GM19239 (cell line): Measurements from ENCODE around the gene ST3GAL3.
A peak's percentile ranks its signal among the peaks of the same experiment; 100 is the strongest.

Source experiments
- DNase-seq: peaks from one replicate; pipeline ENCODE4 v3.0.0; 2011; ENCODE audit warnings: low spot score; ENCODE audit not compliant: insufficient read length
- FAIRE-seq: peaks from 2 replicates; lab custom pipeline; 2011; peaks lifted over from hg19 to GRCh38; lab: Jason Lieb, UNC

ST3GAL3 gene

DNA sequence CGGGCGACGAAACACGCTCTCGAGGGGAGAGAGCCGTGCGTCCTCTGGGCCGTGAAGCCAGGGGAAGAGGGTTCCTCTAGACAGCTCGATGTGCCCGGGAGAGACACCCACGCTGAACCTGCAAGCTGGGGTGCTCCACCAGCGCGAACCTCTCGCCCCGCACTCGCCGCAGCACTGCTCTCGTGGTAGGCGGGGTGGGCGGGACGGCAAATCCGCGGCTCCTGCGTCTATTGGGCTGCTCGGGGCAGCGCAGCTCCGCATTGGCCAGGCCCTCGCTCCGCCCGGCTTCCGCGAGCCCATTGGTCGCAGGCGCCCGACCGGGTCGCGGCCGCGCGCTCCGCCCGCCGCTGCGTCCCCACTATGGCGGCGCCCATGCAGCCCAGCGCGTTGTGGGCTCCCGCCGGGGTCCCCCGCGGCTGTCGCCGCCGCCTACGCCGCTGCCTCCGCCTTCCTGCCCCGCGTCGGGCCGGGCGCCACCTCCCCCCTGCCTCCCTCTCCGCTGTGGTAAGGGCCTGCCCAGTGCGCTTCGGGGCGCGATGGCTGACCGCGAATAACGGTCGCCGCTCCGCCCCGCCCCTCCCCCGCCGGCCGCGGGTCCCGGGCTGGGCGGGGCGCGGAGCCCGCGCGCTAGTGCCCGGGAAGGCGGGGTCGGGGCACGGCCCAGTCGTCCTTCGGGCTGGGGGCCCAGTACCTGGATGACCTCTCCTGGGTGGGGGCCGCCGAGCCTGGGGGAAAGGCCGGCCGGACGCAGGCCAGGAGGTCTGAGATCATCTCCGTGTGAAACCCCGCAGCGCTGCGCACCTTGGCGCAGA, at the start of gene ST3GAL3:
ST3GAL3 (plus strand) TSS at position 347 of the 812 bp plus-strand sequence. CDS start 28,727 bp downstream, outside the sequence.
- DNase-seq, result peak; percentile 93
- FAIRE-seq, result peak; percentile 73

DNA sequence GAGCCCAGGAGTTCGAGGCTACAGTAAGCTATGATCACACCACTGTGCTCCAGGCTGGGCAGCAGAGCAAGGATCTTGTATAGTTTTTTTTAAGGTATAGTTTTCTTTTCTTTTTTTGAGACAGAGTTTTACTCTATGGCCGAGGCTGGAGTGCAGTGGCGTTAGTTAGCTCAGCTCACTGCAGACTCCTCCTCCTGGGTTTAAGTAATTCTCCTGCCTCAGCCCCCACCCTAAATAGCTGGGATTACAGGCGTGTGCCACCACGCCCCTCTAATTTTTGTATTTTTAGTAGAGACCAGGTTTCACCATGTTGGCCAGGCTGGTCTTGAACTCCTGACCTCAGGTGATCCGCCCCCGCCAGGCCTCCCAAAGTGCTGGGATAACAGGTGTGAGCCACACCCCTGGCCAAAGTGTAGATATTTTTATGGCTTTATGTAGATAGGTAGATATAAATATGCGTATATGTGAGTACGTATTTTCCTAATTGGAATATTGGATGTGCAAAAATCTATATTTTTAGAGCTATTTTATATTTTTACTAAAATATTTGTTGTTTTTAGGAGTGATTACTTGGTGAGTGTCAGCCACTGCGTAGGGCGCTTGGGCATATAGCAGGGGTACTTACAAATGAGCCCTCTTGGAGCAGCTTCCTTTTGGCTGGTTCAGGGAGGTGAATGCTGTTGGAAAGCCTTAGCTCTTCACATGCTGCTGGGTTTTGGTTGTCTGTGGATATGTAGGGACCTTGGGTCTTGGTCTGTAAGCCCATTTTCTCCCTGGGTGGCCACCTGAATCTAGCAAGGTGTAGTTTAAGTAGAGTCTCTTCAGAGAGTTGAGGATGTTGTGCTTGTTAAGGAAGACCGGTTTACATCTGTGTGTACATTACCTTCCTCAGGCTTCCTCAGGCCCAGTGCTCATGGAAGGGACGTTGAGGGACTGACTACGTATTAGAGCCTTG, 47.8 kb upstream of the ST3GAL3 start:
- DNase-seq, result no peak
- no peak for FAIRE-seq

GRCh38 chr1:43660355-43660754, 47.0 kb upstream of the ST3GAL3 start:
- DNase-seq (no peak), FAIRE-seq (no peak)

GRCh38 chr1:43664369-43664768, 43.0 kb upstream of the ST3GAL3 start:
- no peak for DNase-seq

GRCh38 chr1:43666608-43667007, 40.7 kb upstream of the ST3GAL3 start:
- FAIRE-seq, result no peak
- DNase-seq, result no peak

More at GRCh38 chr1:43664369-43664768, 43.0 kb upstream of the ST3GAL3 start:
- no peak for FAIRE-seq

- DNase-seq, result no peak
- FAIRE-seq, result no peak
Observed at GRCh38 chr1:43668956-43669355, 38.4 kb upstream of the ST3GAL3 start.

DNA sequence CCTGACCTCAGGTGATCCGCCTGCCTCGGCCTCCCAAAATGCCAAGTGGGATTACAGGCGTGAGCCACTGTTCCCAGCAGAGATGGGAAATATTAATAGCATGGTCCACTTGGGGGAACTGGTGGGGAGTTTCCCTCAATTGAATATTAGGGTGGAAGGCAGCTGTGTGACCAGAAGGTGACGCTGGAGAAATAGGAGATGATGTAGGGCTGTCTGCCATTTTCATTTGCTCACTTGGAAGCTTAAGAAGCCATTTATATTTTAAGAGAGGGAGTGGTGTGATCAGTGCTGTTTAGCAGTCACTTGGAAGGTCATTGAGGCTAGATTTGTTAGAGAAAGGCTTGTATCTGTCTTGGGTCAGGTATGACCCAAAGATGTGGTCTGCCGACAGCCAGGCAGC, 37.5 kb upstream of the ST3GAL3 start:
- no peak for FAIRE-seq
- no peak for DNase-seq

DNA sequence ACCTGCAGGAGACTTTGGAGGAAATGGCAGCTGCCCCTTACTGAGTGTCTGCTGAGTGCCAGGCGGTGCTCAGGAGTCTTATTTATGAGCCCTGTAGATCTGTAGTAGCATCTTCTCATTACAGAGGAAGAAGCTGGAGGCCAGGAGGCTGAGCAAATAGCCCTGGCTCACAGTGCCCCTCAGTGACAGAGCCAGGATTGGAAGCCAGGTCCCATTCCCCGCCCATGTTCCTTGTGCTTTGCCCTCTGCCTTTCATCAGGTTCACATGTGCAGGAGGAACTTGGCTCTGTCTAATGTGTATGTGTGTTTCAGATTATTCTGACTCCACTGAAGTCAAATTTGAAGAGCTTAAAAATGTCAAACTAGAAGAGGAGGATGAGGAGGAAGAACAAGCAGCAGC, 36.1 kb upstream of the ST3GAL3 start:
- FAIRE-seq (no peak), DNase-seq (no peak)

GRCh38 chr1:43671626-43672330, 35.6 kb upstream of the ST3GAL3 start:
- no peak for FAIRE-seq
- DNase-seq, result no peak

DNA sequence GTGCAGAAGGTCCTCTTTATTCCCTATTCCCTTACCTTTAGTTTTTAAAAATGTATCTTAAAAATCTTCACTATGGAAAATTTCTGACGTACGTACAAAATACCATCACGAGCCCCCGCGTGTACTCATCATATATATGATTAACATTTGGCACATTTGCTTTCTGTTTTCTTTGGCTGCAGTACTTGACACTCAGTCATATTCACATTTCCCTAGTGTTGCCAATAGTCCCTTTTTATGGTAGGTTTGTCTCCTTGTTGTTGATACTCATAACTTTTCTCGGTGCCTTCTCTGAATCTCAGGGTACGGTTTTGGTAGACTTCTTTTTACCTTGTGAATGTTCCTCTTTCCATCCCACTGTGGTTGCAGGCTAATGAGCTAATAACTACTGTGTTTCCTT, 34.1 kb upstream of the ST3GAL3 start:
- no peak for FAIRE-seq
- DNase-seq, result no peak

DNA sequence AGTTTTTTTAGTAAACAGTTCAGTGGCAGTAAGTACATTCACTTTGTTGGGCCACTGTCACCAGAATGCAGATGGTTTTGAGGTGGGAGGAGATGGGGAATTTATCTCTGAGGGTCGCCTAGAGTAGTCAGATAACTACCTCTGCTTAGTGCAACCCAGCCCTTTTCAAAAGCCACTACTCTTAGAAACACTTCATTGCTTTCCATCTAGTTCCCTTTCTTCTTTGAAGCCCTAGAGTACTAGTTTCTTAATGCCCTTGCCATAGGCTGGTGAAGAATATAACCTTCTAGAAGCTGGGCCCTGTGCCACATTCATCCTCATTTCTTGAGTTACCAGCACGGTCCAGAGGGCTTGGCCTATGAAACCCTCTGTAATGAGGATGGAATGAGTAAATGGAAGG, 28.4 kb upstream of the ST3GAL3 start:
- no peak for FAIRE-seq

DNA sequence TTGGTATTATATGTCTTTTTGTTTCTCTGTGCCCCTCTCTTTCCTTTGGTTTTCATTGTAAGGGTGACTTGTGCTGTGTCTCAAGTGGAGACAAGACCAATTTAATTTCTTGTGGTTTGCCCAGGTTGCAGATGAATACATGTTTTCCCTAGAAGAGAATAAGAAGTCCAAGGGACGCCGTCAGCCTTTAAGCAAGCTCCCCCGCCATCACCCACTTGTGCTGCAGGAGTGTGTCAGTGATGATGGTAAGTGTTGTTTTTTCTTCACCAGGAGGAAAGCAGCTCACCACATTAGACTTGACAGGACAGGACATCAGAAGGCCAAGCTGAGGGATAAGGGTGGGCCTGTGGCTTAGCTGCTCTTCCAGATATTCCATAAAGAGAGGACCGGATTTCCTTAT, 23.8 kb upstream of the ST3GAL3 start:
- FAIRE-seq, result no peak
- no peak for DNase-seq

More for the DNA sequence above, 28.4 kb upstream of the ST3GAL3 start:
- no peak for DNase-seq

- no peak for FAIRE-seq
- no peak for DNase-seq
Observed at GRCh38 chr1:43686801-43687200, 20.5 kb upstream of the ST3GAL3 start.

DNA sequence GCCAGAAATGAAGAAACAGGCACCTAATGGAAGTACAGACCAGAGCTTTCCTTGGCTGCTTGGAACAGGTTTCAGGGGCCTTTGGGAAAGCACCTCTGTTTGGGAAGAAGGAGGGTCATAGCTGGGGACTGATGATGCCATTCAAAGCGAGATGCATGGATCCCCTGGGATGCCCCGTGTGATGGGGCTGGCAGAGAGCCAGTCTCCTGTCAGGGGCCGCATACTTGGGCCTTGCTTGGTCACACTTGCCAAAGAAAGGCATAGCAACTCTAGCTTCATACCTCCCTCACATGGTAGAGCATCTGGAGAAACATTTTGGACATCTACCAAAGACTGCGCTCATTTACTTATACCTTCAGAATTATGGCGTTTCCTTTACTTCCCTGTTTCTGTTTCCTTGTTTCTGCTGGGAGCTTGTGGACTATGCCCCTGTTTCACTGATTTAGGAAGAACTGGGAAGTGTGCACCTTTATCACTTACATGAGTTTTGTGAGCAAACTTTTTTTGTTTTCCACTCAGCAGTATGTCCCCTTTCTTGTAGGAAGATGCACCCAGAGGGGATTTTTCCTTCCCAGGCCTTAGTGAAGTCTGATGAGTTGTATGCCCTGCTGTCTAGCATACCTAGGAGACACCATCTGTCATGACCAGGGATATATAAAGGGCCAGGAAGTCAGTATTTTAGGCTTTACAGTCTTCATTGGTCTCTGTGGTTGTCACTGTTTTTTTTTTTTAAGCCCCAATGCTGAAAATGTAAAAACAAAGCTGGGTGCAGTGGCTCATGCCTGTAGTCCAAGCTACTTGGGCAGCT, 19.8 kb upstream of the ST3GAL3 start:
- FAIRE-seq (no peak), DNase-seq (no peak)

DNA sequence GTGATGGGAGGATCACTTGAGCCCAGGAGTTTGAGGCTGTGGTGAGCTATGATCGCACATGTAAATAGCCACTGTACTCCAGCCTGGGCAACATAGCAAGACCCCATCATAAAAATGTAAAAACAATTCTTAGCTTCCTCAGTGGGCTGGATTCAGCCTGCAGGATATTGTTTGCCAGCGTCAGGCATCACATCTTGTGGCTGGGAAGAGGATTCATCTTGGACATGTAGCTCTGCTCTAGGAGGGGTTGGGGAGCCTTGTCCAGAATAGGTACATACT, 19.3 kb upstream of the ST3GAL3 start:
- FAIRE-seq (no peak), DNase-seq (no peak)

DNA sequence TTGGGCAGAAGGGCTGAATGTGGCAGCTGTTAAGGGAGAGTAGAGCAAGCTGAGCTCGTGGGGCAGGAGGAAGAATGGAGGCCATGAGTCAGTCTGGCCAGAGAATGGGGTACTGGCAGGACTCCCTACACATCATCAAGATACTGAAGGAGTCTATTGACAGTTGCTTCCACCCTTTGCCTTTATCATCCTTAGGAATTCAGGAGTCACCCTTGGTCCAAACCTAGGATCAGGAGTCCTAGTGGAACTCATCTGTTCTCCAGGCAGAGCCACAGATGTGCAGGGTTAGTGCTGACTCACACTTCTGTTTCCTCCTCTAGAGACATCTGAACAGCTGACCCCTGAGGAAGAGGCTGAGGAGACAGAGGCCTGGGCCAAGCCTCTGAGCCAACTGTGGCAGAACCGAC, 18.7 kb upstream of the ST3GAL3 start:
- no peak for DNase-seq
- FAIRE-seq, result no peak

GRCh38 chr1:43689289-43689688, 18.0 kb upstream of the ST3GAL3 start:
- FAIRE-seq (no peak), DNase-seq (no peak)

DNA sequence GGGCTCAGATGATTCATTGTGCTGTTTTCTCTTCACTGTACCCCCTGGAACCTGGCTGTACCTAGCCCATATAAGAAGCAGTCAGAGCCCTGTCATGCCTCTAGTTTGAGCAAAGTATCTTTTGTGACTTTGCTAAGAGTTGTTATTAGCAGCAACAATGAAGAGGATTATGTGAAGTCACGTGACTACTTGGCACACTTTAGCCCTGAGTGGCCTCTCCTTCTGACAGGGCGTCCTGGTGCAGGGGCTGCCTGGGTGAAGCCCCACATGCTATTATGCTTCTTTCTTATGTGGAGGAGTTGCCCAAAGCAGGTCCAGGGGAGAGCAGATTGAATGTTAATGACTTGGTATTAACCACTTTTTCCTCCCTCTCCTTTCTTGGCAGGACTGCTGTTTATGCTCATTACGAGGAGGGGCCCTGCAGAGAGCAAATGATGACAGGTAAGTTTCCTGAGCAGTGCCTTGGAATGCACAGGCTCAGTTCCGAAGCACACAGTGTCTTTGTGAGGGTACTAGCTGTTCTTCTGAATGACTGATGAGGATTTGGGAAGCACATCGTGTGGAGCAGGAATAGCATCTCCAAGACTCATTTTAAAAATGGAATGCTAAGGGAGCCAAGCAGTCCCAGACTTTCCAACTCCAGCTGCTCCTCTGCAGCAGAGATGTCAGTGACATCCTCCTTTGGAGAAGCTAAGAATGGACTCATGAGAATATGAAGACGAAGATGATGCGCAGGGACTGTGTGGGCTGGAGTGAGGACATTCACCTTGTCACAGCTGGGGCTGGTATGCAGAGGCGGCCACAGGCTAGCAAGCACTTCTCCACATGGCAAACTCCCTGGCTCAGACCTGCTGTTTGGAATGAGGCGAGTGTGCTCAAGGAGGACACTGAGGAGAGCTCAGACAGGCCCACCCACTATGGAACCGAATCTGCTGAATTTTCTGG, 15.2 kb upstream of the ST3GAL3 start:
- DNase-seq (no peak), FAIRE-seq (no peak)

DNA sequence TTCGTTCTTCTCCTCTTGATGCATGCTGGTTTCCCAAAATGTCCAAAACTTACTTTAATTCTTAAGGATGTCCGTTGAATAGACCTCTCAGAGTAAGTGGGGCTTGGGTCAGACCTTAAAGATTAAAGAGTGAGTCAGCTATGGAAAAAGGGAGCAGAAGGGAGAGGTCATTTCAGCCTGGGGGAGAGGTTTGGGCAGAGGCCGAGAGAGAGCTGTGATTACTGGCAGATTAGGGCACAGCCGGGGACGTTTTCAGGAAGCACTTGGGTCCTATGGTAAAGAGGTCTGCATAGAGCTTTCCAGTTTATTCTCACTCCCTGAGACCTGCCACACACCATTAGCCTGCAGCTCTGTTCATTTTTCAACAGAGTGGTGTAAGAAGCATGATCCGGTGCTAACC, 14.0 kb upstream of the ST3GAL3 start:
- no peak for DNase-seq
- no peak for FAIRE-seq
